ENCODE data around the gene ZNF888. TPM values are rescaled to one million over a fixed set of nuclear protein-coding genes. Genes with fewer than 3 reads are reported as not detected.
"Not testable (repeated sequence)": the region's sequence is repeated elsewhere in the genome, so short reads cannot be mapped to it uniquely, and the experiment has no call there.

ZNF888 gene
- total RNA-seq, 2 experiments from 2014 or later: 8.1 to 8.8 TPM

- H3K4me3 Mint-ChIP-seq: peak within 1 kb of the TSS; percentile 90
- H3K27me3 Mint-ChIP-seq (ENCODE audit: low read depth): no peaks in the 10 kb centered on the region
- DNase-seq (peak; percentile 96), ATAC-seq (peak; percentile 100)
- POLR2A ChIA-PET: interaction anchor here (0.9 kb wide), 1 partner anchor 13 kb away, joined by 3 read pairs; no protein-coding TSS in a partner anchor
- peaks cover 37% of the 10 kb centered on the region for H3K36me3 Mint-ChIP-seq (ENCODE audit: low read depth)
- CTCF ChIA-PET: no interaction called here
- peak within 1 kb of the TSS; percentile 97 for H3K27ac Mint-ChIP-seq
- H3K4me1 Mint-ChIP-seq (ENCODE audit: low read depth): peaks cover 8% of the 10 kb centered on the region
- H3K9me3 Mint-ChIP-seq (ENCODE audit: insufficient read depth): peaks cover 6% of the 10 kb centered on the region
Measured at GRCh38 chr19:52897138-52897935, 25.9 kb downstream of the ZNF888 start, which contains the start of gene ZNF320. Gene ZNF320, minus strand, starts transcription at chr19:52897635. Its CDS starts 7,380 bp downstream, at chr19:52890255.

- ATAC-seq: no peak
Measured at GRCh38 chr19:52896431-52897137, 26.6 kb downstream of the ZNF888 start.

GRCh38 chr19:52891336-52891735 lies 31.9 kb downstream of the ZNF888 start:
- POLR2A ChIA-PET: interaction anchor here (1.2 kb wide), 1 partner anchor 31 kb away, joined by 3 read pairs; no protein-coding TSS in a partner anchor
- ATAC-seq (no peak), DNase-seq (no peak)
- Mint-ChIP-seq H3K27ac (no peak overlapping the region), H3K9me3 (ENCODE audit: insufficient read depth) (peaks cover 6% of the 10 kb centered on the region), H3K27me3 (ENCODE audit: low read depth) (no peaks in the 10 kb centered on the region), H3K4me3 (no peak overlapping the region), H3K4me1 (ENCODE audit: low read depth) (no peaks in the 10 kb centered on the region), H3K36me3 (ENCODE audit: low read depth) (peaks cover 73% of the 10 kb centered on the region)
- CTCF ChIA-PET: interaction anchor here (0.6 kb wide), 1 partner anchor 10 kb away, joined by 3 read pairs; no protein-coding TSS in a partner anchor

More at GRCh38 chr19:52896431-52897137, 26.6 kb downstream of the ZNF888 start:
- CTCF ChIA-PET: interaction anchor here (1.1 kb wide), 1 partner anchor 11 kb away, joined by 3 read pairs; no protein-coding TSS in a partner anchor
- peaks cover 6% of the 10 kb centered on the region for H3K9me3 Mint-ChIP-seq (ENCODE audit: insufficient read depth)
- H3K27me3 Mint-ChIP-seq (ENCODE audit: low read depth): no peaks in the 10 kb centered on the region
- peak overlapping the region; percentile 97 for H3K27ac Mint-ChIP-seq
- POLR2A ChIA-PET: no interaction called here
- peaks cover 41% of the 10 kb centered on the region for H3K36me3 Mint-ChIP-seq (ENCODE audit: low read depth)
- peaks cover 8% of the 10 kb centered on the region for H3K4me1 Mint-ChIP-seq (ENCODE audit: low read depth)
- peak; percentile 24 for DNase-seq
- H3K4me3 Mint-ChIP-seq: peak overlapping the region; percentile 90

- no peak overlapping the region for H3K4me3 Mint-ChIP-seq
- peaks cover 8% of the 10 kb centered on the region for H3K9me3 Mint-ChIP-seq (ENCODE audit: insufficient read depth)
- H3K27ac Mint-ChIP-seq: no peak overlapping the region
- ChIA-PET CTCF (no interaction called here), POLR2A (no interaction called here)
- H3K36me3 Mint-ChIP-seq (ENCODE audit: low read depth): peaks cover 73% of the 10 kb centered on the region
- H3K27me3 Mint-ChIP-seq (ENCODE audit: low read depth): no peaks in the 10 kb centered on the region
- no peaks in the 10 kb centered on the region for H3K4me1 Mint-ChIP-seq (ENCODE audit: low read depth)
- DNase-seq (no peak), ATAC-seq (no peak)
Measured at GRCh38 chr19:52889931-52890330, 33.3 kb downstream of the ZNF888 start.

GRCh38 chr19:52889076-52889475 lies 34.2 kb downstream of the ZNF888 start:
- POLR2A ChIA-PET: no interaction called here
- peaks cover 74% of the 10 kb centered on the region for H3K36me3 Mint-ChIP-seq (ENCODE audit: low read depth)
- CTCF ChIA-PET: no interaction called here
- no peaks in the 10 kb centered on the region for H3K4me1 Mint-ChIP-seq (ENCODE audit: low read depth)
- ATAC-seq: no peak
- no peak for DNase-seq
- H3K9me3 Mint-ChIP-seq (ENCODE audit: insufficient read depth): peaks cover 17% of the 10 kb centered on the region
- no peak overlapping the region for H3K4me3 Mint-ChIP-seq
- no peaks in the 10 kb centered on the region for H3K27me3 Mint-ChIP-seq (ENCODE audit: low read depth)
- H3K27ac Mint-ChIP-seq: no peak overlapping the region

- H3K27ac Mint-ChIP-seq: no peak overlapping the region
- H3K9me3 Mint-ChIP-seq (ENCODE audit: insufficient read depth): peaks cover 54% of the 10 kb centered on the region
- no peak overlapping the region for H3K4me3 Mint-ChIP-seq
- ChIA-PET CTCF (no interaction called here), POLR2A (no interaction called here)
- no peaks in the 10 kb centered on the region for H3K27me3 Mint-ChIP-seq (ENCODE audit: low read depth)
- ATAC-seq (no peak), DNase-seq (no peak)
- H3K4me1 Mint-ChIP-seq (ENCODE audit: low read depth): no peaks in the 10 kb centered on the region
- H3K36me3 Mint-ChIP-seq (ENCODE audit: low read depth): peaks cover 75% of the 10 kb centered on the region
Measured at GRCh38 chr19:52880895-52881389, 42.3 kb downstream of the ZNF888 start.

GRCh38 chr19:52872996-52873395 lies 50.2 kb downstream of the ZNF888 start:
- H3K27me3 Mint-ChIP-seq (ENCODE audit: low read depth); DNase-seq; CTCF ChIA-PET; POLR2A ChIA-PET; H3K27ac Mint-ChIP-seq; H3K4me1 Mint-ChIP-seq (ENCODE audit: low read depth); H3K4me3 Mint-ChIP-seq; ATAC-seq: not testable (repeated sequence)
- peaks cover 11% of the 10 kb centered on the region for H3K36me3 Mint-ChIP-seq (ENCODE audit: low read depth)
- H3K9me3 Mint-ChIP-seq (ENCODE audit: insufficient read depth): peaks cover 23% of the 10 kb centered on the region

GRCh38 chr19:52871466-52871865 lies 51.8 kb downstream of the ZNF888 start:
- no peaks in the 10 kb centered on the region for H3K4me1 Mint-ChIP-seq (ENCODE audit: low read depth)
- peaks cover 20% of the 10 kb centered on the region for H3K9me3 Mint-ChIP-seq (ENCODE audit: insufficient read depth)
- POLR2A ChIA-PET: no interaction called here
- H3K36me3 Mint-ChIP-seq (ENCODE audit: low read depth): peaks cover 3% of the 10 kb centered on the region
- no peak overlapping the region for H3K27ac Mint-ChIP-seq
- CTCF ChIA-PET: no interaction called here
- no peak overlapping the region for H3K4me3 Mint-ChIP-seq
- H3K27me3 Mint-ChIP-seq (ENCODE audit: low read depth): no peaks in the 10 kb centered on the region
- ATAC-seq (no peak), DNase-seq (no peak)

- POLR2A ChIA-PET; ATAC-seq; H3K4me3 Mint-ChIP-seq; H3K27me3 Mint-ChIP-seq (ENCODE audit: low read depth); DNase-seq; H3K27ac Mint-ChIP-seq; H3K4me1 Mint-ChIP-seq (ENCODE audit: low read depth); H3K36me3 Mint-ChIP-seq (ENCODE audit: low read depth); CTCF ChIA-PET: not testable (repeated sequence)
- peaks cover 14% of the 10 kb centered on the region for H3K9me3 Mint-ChIP-seq (ENCODE audit: insufficient read depth)
Measured at GRCh38 chr19:52868031-52868430, 55.2 kb downstream of the ZNF888 start.

GRCh38 chr19:52857378-52858191 lies 65.6 kb downstream of the ZNF888 start, which contains the start of gene ZNF468:
Gene ZNF468, minus strand, starts transcription at chr19:52857619. Its CDS starts 3,347 bp downstream, at chr19:52854272.
- peak within 1 kb of the TSS; percentile 94 for H3K4me3 Mint-ChIP-seq
- POLR2A ChIA-PET: not testable (repeated sequence)
- DNase-seq: peak; percentile 80

GRCh38 chr19:52856540-52857377 lies 66.5 kb downstream of the ZNF888 start:
- CTCF ChIA-PET; POLR2A ChIA-PET; H3K27me3 Mint-ChIP-seq (ENCODE audit: low read depth); H3K9me3 Mint-ChIP-seq (ENCODE audit: insufficient read depth); DNase-seq: not testable (repeated sequence)
- Mint-ChIP-seq H3K4me3 (peak overlapping the region; percentile 94), H3K36me3 (ENCODE audit: low read depth) (peaks cover 44% of the 10 kb centered on the region), H3K4me1 (ENCODE audit: low read depth) (peaks cover 18% of the 10 kb centered on the region), H3K27ac (peak overlapping the region; percentile 89)
- peak; percentile 5 for ATAC-seq

More at GRCh38 chr19:52857378-52858191, 65.6 kb downstream of the ZNF888 start, which contains the start of gene ZNF468:
- peaks cover 36% of the 10 kb centered on the region for H3K36me3 Mint-ChIP-seq (ENCODE audit: low read depth)
- peak; percentile 99 for ATAC-seq
- H3K9me3 Mint-ChIP-seq (ENCODE audit: insufficient read depth); CTCF ChIA-PET; H3K27me3 Mint-ChIP-seq (ENCODE audit: low read depth): not testable (repeated sequence)
- H3K4me1 Mint-ChIP-seq (ENCODE audit: low read depth): peaks cover 18% of the 10 kb centered on the region
- peak within 1 kb of the TSS; percentile 89 for H3K27ac Mint-ChIP-seq

Data from activated CD8-positive, alpha-beta T cell treated with anti-CD3 and anti-CD28 coated beads, Interleukin-2, amount 10 ng/mL, durations not matched to agents 7 days and 5 days (primary cell).